SK-N-SH treated with all-trans-retinoic acid at 6 μM for 48 hours (cell line): ENCODE results near the gene YIPF1.

Experiments used
- ARNTL ChIP-seq: fragments of 450-650 bp; formaldehyde crosslinking; IDR thresholded peaks from 2 replicates; pipeline ENCODE4 v1.5.0; 2020; ENCODE audit warnings: low read depth, mild to moderate bottlenecking, moderate library complexity, borderline replicate concordance
- CREB5 ChIP-seq: fragments of 250-450 bp; sonication (Bioruptor Pico); IDR thresholded peaks from 2 replicates; pipeline ENCODE4 v1.5.1; 2020; ENCODE audit warnings: low read depth, mild to moderate bottlenecking, moderate library complexity
- CSDC2 ChIP-seq: fragments of 250-450 bp; sonication (Bioruptor Pico); IDR thresholded peaks from 2 replicates; pipeline ENCODE4 v1.5.0; 2020; ENCODE audit warnings: mild to moderate bottlenecking, moderate library complexity
- ESRRG ChIP-seq: fragments of 250-450 bp; sonication (Bioruptor Pico); IDR thresholded peaks from 2 replicates; pipeline ENCODE4 v1.6.1; 2021; ENCODE audit warnings: mild to moderate bottlenecking
- GLIS3 ChIP-seq: fragments of 250-450 bp; sonication (Bioruptor Pico); IDR thresholded peaks from 2 replicates; pipeline ENCODE4 v1.5.0; 2020; ENCODE audit warnings: mild to moderate bottlenecking, moderate library complexity
- OSR1 ChIP-seq: fragments of 250-450 bp; sonication (Bioruptor Pico); IDR thresholded peaks from 2 replicates; pipeline ENCODE4 v1.8.0; 2022; ENCODE audit warnings: moderate library complexity, mild to moderate bottlenecking, inconsistent platforms
- PPARA ChIP-seq: fragments of 250-450 bp; sonication (Bioruptor Pico); IDR thresholded peaks from 2 replicates; pipeline ENCODE4 v1.5.0; 2020; ENCODE audit warnings: mild to moderate bottlenecking, borderline replicate concordance
- SNAI2 ChIP-seq: fragments of 250-450 bp; sonication (Bioruptor Pico); IDR thresholded peaks from 2 replicates; pipeline ENCODE4 v1.5.0; 2020; ENCODE audit warnings: mild to moderate bottlenecking, moderate library complexity
- TSHZ2 ChIP-seq: fragments of 250-450 bp; sonication (Bioruptor Pico); IDR thresholded peaks from 2 replicates; pipeline ENCODE4 v1.5.0; 2020; ENCODE audit warnings: mild to moderate bottlenecking, moderate library complexity
- ZC3H10 ChIP-seq: fragments of 250-450 bp; sonication (Bioruptor Pico); IDR thresholded peaks from 2 replicates; pipeline ENCODE4 v1.5.1; 2021; ENCODE audit warnings: mild to moderate bottlenecking, moderate library complexity
- ZFP3 ChIP-seq: fragments of 250-450 bp; sonication (Bioruptor Pico); IDR thresholded peaks from 2 replicates; pipeline ENCODE4 v1.5.0; 2020; ENCODE audit warnings: mild to moderate bottlenecking, moderate library complexity
- ZNF565 ChIP-seq: fragments of 450-650 bp; formaldehyde crosslinking; conservative IDR thresholded peaks from 2 replicates; pipeline ENCODE4 v1.5.0; 2020; ENCODE audit warnings: low read depth, mild to moderate bottlenecking, moderate library complexity
- ZNF70 ChIP-seq: fragments of 450-650 bp; formaldehyde crosslinking; IDR thresholded peaks from 2 replicates; pipeline ENCODE4 v1.5.0; 2020; ENCODE audit warnings: mild to moderate bottlenecking, moderate library complexity
- TF ChIP-seq, protein P1 (sequence below): fragments of 250-450 bp; sonication (Bioruptor Pico); IDR thresholded peaks from 2 replicates; pipeline ENCODE4 v1.8.0; 2020; ENCODE audit warnings: mild to moderate bottlenecking, moderate library complexity, borderline replicate concordance

- TF ChIP-seq CREB5 (no peak), ZNF70 (CRISPR knock-in tag) (no peak), TSHZ2 (CRISPR knock-in tag) (no peak), GLIS3 (no peak), ARNTL (no peak), ZFP3 (CRISPR knock-in tag) (no peak), SNAI2 (CRISPR knock-in tag) (no peak), OSR1 (no peak), ZNF565 (CRISPR knock-in tag) (no peak), PPARA (CRISPR knock-in tag) (no peak), ZC3H10 (no peak), CSDC2 (CRISPR knock-in tag) (no peak), ESRRG (no peak)
- TF ChIP-seq, protein P1, sequence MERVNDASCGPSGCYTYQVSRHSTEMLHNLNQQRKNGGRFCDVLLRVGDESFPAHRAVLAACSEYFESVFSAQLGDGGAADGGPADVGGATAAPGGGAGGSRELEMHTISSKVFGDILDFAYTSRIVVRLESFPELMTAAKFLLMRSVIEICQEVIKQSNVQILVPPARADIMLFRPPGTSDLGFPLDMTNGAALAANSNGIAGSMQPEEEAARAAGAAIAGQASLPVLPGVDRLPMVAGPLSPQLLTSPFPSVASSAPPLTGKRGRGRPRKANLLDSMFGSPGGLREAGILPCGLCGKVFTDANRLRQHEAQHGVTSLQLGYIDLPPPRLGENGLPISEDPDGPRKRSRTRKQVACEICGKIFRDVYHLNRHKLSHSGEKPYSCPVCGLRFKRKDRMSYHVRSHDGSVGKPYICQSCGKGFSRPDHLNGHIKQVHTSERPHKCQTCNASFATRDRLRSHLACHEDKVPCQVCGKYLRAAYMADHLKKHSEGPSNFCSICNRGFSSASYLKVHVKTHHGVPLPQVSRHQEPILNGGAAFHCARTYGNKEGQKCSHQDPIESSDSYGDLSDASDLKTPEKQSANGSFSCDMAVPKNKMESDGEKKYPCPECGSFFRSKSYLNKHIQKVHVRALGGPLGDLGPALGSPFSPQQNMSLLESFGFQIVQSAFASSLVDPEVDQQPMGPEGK (CRISPR knock-in tag) = no peak
Observed at GRCh38 chr1:53869454-53870117, 20.0 kb downstream of the YIPF1 start.
